Adrenal gland (tissue), 12 donors: ENCODE measurements around the gene MAP2K7. TPM values are rescaled to one million over a fixed set of nuclear protein-coding genes. Genes with fewer than 3 reads are reported as not detected.

Experiments used
- DNase-seq, 7 donors: peaks; one replicate each; pipeline ENCODE4 v3.0.0-alpha.2; 2019 to 2020
- H3K27ac ChIP-seq, 5 donors: fragments of 200-600 bp; sonication (generic) in 4 of 5; 1 replicate in 3 of 5; 2 replicates in 2 of 5; pipeline versions ENCODE4 v1.5.1 to v1.8.0; 2016 to 2020; ENCODE audit warnings: mild to moderate bottlenecking in 1 of 5
- H3K27me3 ChIP-seq: fragments of 200-600 bp; 2 replicates; pipeline ENCODE4 v1.8.0; 2021
- H3K36me3 ChIP-seq, 2 donors: fragments of 200-600 bp; replicated peaks in 1 of 2; 1 replicate in 1 of 2; 2 replicates in 1 of 2; pipeline versions ENCODE4 v1.5.1 to v1.8.0; 2018 to 2022
- H3K4me1 ChIP-seq, 2 donors: fragments of 200-600 bp; replicated peaks in 1 of 2; 1 replicate in 1 of 2; 2 replicates in 1 of 2; pipeline versions ENCODE4 v1.5.1 to v1.8.0; 2018 to 2021
- H3K4me3 ChIP-seq, 4 donors: fragments of 200-600 bp; sonication (generic) in 3 of 4; one replicate each; pipeline ENCODE4 v1.5.1; 2016 to 2018
- H3K9me3 ChIP-seq, 3 donors: fragments of 200-600 bp; sonication (generic) in 1 of 3; replicated peaks in 1 of 3; 1 replicate in 2 of 3; 2 replicates in 1 of 3; pipeline versions ENCODE4 v1.5.1 to v1.8.0; 2016 to 2021
- CTCF ChIP-seq, 6 experiments: fragments of 450-650 bp in 4 of 6; fragments of 200-600 bp in 2 of 6; sonication (generic) in 1 of 6; IDR thresholded peaks; 1 replicate in 5 of 6; 2 replicates in 1 of 6; pipeline versions ENCODE4 v1.5.1 to v1.8.0; 2016 to 2021; ENCODE audit warnings: antibody characterized with exemption in 6 of 6, mild to moderate bottlenecking in 2 of 6, moderate library complexity in 1 of 6
- POLR2A ChIP-seq, 2 donors: fragments of 450-650 bp; IDR thresholded peaks; one replicate each; pipeline ENCODE4 v1.6.1; 2017; ENCODE audit warnings: antibody characterized with exemption in 2 of 2, mild to moderate bottlenecking in 2 of 2, moderate library complexity in 1 of 2
- WGBS, 4 donors: extraction: QIAGEN DNeasy Blood & Tissue Kit in 2 of 4; methylation state at CpG; one replicate each; pipeline versions ENCODE4 v1.1.5 to v1.1.7; 2013 to 2017; 5-methylcytosine and 5-hydroxymethylcytosine counted together
- intact Hi-C, 2 donors: fragments of 100-400 bp; cut with DNase I; formaldehyde crosslinking; loops; one replicate each; pipeline versions ENCODE4 v1.14.1 to v1.15.0; 2022 to 2023
- polyA plus RNA-seq, 3 donors: library from polyadenylated mRNA; stranded (reverse); fragments of 200-250 nt in 2 of 3; fragments of 350-450 nt in 1 of 3; fragmentation: Illumina TruSeq in 1 of 3; extraction: RNeasy Lipid Tissue Mini Kit (QIAGEN cat#74804) in 1 of 3; gene quantifications; one replicate each; pipeline ENCODE4 v1.2.3, GENCODE V29; 2013 to 2014
- total RNA-seq, 9 donors: library from RNA; depleted of rRNA in 4 of 9; stranded (reverse); fragments of >200 nt in 4 of 9; fragments of 120-200 nt in 1 of 9; fragmentation: NEBNext Ultra II Directional in 1 of 9; extraction: Animal tissue kit (Norgen Biotek cat#: 25700) in 1 of 9; gene quantifications; one replicate each; pipeline versions ENCODE4 v1.1.0 to v1.2.4, GENCODE V29; 2013 to 2023
- donor health status: healthy with polysubstance abuse.
- donor health status: Bipolar disorder and iron deficiency.
- donor health status: DM: yes; HTN: yes; CAD: no.
- donor health status: DM: no; HTN: no; CAD: no.
- donor health status: DM: no; HTN: no; CAD: no.
- donor health status: DM: yes; HTN: yes; CAD: no.

MAP2K7 gene
- total and polyA plus RNA-seq, 12 donors: 6.8 to 110 (median 20.5) TPM

- intact Hi-C loops: loop anchor here in 1 of 2 donors (5.0 kb wide), 1 partner anchor 39 kb away; no protein-coding TSS in a partner anchor
- no peaks in the 10 kb centered on the region for H3K9me3 ChIP-seq
- H3K4me1 ChIP-seq: peaks cover 20 to 25% of the 10 kb centered on the region in 2 donors
- H3K36me3 ChIP-seq: no peaks in the 10 kb centered on the region
- WGBS, 4 donors: 81 to 92% (median 87%) methylated on average over 2 to 3 of the region's 3 CpGs
- no peak for TF ChIP-seq CTCF (IDR thresholded peaks at IDR 0.05)
- TF ChIP-seq POLR2A (IDR thresholded peaks at IDR 0.05): no peak
- no peak overlapping the region for H3K4me3 ChIP-seq
- no peaks in the 10 kb centered on the region for H3K27me3 ChIP-seq
- H3K27ac ChIP-seq: no peak overlapping the region
- peak in 1 of 7 donors; percentile 21 for DNase-seq
These were observed 2.7 kb upstream of the MAP2K7 start for GRCh38 chr19:7900931-7901330.

GRCh38 chr19:7901337-7901736 is 2.3 kb upstream of the MAP2K7 start:
- 90 to 95% (median 93%) methylated on average over 7 of the region's 7 CpGs for WGBS, 4 donors

GRCh38 chr19:7902796-7903243 is 857 bp upstream of the MAP2K7 start:
- peak overlapping the region in 4 of 5 donors; percentile 66 to 91 (median 88) for H3K27ac ChIP-seq

More at GRCh38 chr19:7901337-7901736, 2.3 kb upstream of the MAP2K7 start:
- TF ChIP-seq CTCF (IDR thresholded peaks at IDR 0.05) (no peak), POLR2A (IDR thresholded peaks at IDR 0.05) (no peak)
- H3K27ac ChIP-seq: no peak overlapping the region
- H3K4me3 ChIP-seq: no peak overlapping the region
- H3K36me3 ChIP-seq: no peaks in the 10 kb centered on the region
- no peaks in the 10 kb centered on the region for H3K9me3 ChIP-seq
- H3K4me1 ChIP-seq: peaks cover 20 to 30% of the 10 kb centered on the region in 2 donors
- no peaks in the 10 kb centered on the region for H3K27me3 ChIP-seq
- no peak for DNase-seq
- intact Hi-C loops: loop anchor here in 1 of 2 donors (5.0 kb wide), 1 partner anchor 39 kb away; no protein-coding TSS in a partner anchor

More at GRCh38 chr19:7902796-7903243, 857 bp upstream of the MAP2K7 start:
- H3K36me3 ChIP-seq: no peaks in the 10 kb centered on the region
- DNase-seq: peak in 1 of 7 donors; percentile 47
- H3K4me3 ChIP-seq: peak overlapping the region in 3 of 4 donors; percentile 26 to 59 (median 39)
- 15 to 28% (median 24%) methylated on average over 11 to 20 of the region's 20 CpGs for WGBS, 4 donors
- no peaks in the 10 kb centered on the region for H3K9me3 ChIP-seq
- TF ChIP-seq CTCF (IDR thresholded peaks at IDR 0.05) (no peak), POLR2A (IDR thresholded peaks at IDR 0.05) (no peak)
- peaks cover 20 to 39% of the 10 kb centered on the region in 2 donors for H3K4me1 ChIP-seq
- no peaks in the 10 kb centered on the region for H3K27me3 ChIP-seq
- intact Hi-C loops: loop anchor here in 1 of 2 donors (5.0 kb wide), 1 partner anchor 41 kb away; no protein-coding TSS in a partner anchor
